BJ (cell line): Measurements from ENCODE around the gene FDXR. TPM values are rescaled to one million over a fixed set of nuclear protein-coding genes. Genes with fewer than 3 reads are reported as not detected.

Experiments
- CTCF ChIA-PET: fragments of 350-600 bp; formaldehyde crosslinking; extraction: SDS; loops from one replicate; lab custom pipeline; 2021; ENCODE audit warnings: antibody characterized with exemption, inconsistent platforms; lab: Yijun Ruan, JAX
- POLR2A ChIA-PET: fragments of 300-600 bp; sonication (Branson Sonifier 250); formaldehyde crosslinking; extraction: SDS; loops from one replicate; lab custom pipeline; 2021; ENCODE audit warnings: antibody characterized with exemption; lab: Charles Lee
- DNase-seq: peaks from one replicate; pipeline ENCODE4 v3.0.0-alpha.2; 2011; ENCODE audit warnings: low read depth
- H3K27me3 ChIP-seq: 2 replicates; pipeline ENCODE4 v1.6.0; 2011; ENCODE audit warnings: low read length; ENCODE audit not compliant: control insufficient read depth, insufficient read depth
- H3K36me3 ChIP-seq: 2 replicates; pipeline ENCODE4 v1.5.1; 2011; ENCODE audit warnings: low read length; ENCODE audit not compliant: control insufficient read depth, insufficient read depth
- H3K4me3 ChIP-seq: 2 replicates; pipeline ENCODE4 v1.5.1; 2011; ENCODE audit warnings: low read depth, mild to moderate bottlenecking, control low read depth, low read length
- polyA plus RNA-seq: library from polyadenylated mRNA; depleted of rRNA; stranded (reverse); fragments of >200 nt; gene quantifications from 2 replicates; pipeline ENCODE4 v1.2.3, GENCODE V29; 2011
- TF ChIP-seq, protein P1 (sequence below): IDR thresholded peaks from 2 replicates; pipeline ENCODE4 v1.5.1; 2011; ENCODE audit warnings: low read depth, mild to moderate bottlenecking, control low read depth, inconsistent platforms, low read length, moderate library complexity; ENCODE audit not compliant: insufficient read depth

Gene FDXR
- polyA plus RNA-seq, 1 experiment: 38.0 TPM

DNA sequence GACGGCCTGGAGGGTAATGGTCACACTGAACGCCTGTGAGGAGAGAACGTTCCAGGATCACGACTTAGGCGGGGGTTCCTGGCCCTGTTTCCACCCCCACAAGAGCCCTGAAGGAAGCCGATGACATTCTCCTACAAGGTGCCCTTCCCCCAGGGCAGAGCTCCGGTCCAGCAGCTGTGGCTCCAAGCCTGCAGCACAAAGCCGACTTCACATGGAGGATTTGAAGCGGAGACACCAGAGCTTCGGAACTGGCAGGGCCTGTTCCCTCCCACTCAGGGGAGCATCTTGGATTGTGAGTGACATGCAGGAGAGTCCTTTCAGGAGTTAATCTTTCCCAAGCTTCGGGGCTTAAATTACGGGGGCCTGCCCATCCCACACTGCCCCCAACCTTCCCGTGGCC is 15.7 kb upstream of the FDXR start:
- no peak for DNase-seq
- ChIA-PET POLR2A (no interaction called here), CTCF (interaction anchor here (1.5 kb wide), 1 partner anchor 13 kb away, joined by 4 read pairs; no protein-coding TSS in a partner anchor)
- TF ChIP-seq, protein P1, sequence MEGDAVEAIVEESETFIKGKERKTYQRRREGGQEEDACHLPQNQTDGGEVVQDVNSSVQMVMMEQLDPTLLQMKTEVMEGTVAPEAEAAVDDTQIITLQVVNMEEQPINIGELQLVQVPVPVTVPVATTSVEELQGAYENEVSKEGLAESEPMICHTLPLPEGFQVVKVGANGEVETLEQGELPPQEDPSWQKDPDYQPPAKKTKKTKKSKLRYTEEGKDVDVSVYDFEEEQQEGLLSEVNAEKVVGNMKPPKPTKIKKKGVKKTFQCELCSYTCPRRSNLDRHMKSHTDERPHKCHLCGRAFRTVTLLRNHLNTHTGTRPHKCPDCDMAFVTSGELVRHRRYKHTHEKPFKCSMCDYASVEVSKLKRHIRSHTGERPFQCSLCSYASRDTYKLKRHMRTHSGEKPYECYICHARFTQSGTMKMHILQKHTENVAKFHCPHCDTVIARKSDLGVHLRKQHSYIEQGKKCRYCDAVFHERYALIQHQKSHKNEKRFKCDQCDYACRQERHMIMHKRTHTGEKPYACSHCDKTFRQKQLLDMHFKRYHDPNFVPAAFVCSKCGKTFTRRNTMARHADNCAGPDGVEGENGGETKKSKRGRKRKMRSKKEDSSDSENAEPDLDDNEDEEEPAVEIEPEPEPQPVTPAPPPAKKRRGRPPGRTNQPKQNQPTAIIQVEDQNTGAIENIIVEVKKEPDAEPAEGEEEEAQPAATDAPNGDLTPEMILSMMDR: no peak
- Histone ChIP-seq H3K27me3 (peaks cover 33% of the 10 kb centered on the region), H3K4me3 (no peak overlapping the region), H3K36me3 (no peaks in the 10 kb centered on the region)

DNA sequence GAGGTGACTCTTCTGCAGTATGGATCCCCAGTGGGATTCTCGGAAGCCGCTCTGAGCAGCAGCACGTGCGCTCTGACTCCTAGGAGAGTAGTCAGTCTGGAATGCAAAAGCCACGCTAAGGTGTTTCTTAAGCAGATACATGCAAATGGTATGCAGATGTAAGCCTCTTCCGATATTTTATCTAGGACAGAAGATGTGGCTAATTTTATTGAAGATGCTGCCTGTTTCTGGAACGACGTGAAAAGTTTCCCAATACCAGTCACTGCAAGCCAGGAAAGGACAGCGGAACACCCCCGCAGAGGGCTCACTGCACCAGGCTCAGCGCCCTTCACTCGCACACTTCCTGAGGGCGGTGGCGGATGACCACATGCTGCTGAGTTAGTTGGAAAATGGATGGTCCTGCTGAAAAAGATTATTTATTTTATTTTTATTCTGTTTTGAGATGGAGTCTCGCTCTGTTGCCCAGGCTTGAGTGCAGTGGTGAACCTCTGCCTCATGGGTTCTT is 10.5 kb upstream of the FDXR start:
- Histone ChIP-seq H3K36me3 (no peaks in the 10 kb centered on the region), H3K27me3 (peaks cover 18% of the 10 kb centered on the region), H3K4me3 (no peak overlapping the region)
- POLR2A ChIA-PET: no interaction called here
- CTCF ChIA-PET: interaction anchor here (1.2 kb wide), 1 partner anchor 40 kb away, joined by 3 read pairs; no protein-coding TSS in a partner anchor
- TF ChIP-seq, protein P1: no peak
- no peak for DNase-seq

DNA sequence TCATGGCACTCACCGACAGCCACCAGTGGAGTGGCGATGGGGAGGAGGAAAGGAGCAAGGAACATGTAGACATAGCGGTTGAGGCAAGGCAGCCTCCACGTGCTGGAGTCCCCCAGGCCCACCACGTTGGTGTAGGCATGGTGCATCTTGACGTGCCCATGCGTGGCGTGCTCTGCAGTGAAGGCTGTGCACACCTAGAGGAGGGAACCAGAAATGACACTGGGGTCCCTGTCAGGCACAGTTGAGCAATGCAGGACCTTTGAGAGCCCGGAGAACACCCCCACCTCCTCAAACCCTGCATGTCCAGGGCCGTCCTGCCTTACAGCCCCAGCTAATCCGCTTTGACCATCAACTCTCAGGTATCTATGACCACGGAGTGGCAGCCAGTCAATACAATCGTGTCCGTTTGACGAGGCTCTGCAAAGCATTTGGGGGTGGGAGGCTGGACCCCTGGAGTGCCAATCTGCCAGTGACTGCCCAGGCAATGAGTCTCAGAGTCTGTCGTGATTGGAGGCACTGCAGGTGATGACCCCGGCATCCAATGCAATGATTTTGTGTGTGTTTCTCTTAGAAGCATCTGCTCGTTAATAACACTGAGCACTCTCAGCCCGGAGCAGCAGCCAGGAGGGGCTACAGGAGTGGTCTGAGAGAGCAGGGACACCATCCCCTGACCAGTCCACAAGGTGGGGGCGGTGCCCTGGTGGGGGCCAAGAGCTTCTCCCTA is 9.9 kb upstream of the FDXR start:
- H3K36me3 ChIP-seq: no peaks in the 10 kb centered on the region
- H3K4me3 ChIP-seq: no peak overlapping the region
- POLR2A ChIA-PET: no interaction called here
- CTCF ChIA-PET: interaction anchor here (1.2 kb wide), 1 partner anchor 40 kb away, joined by 3 read pairs; no protein-coding TSS in a partner anchor
- peaks cover 20% of the 10 kb centered on the region for H3K27me3 ChIP-seq
- DNase-seq: no peak
- TF ChIP-seq, protein P1: no peak

- H3K36me3 ChIP-seq: no peaks in the 10 kb centered on the region
- no peak overlapping the region for H3K4me3 ChIP-seq
- peaks cover 21% of the 10 kb centered on the region for H3K27me3 ChIP-seq
- ChIA-PET CTCF (interaction anchor here (0.8 to 2.1 kb wide), 4 partner anchors 10 to 81 kb away, joined by 3 to 5 read pairs (median 4); no protein-coding TSS in a partner anchor), POLR2A (no interaction called here)
- TF ChIP-seq, protein P1: no peak
- no peak for DNase-seq
These were observed 8.3 kb upstream of the FDXR start for GRCh38 chr17:74881073-74881472.

GRCh38 chr17:74879308-74879707 is 6.5 kb upstream of the FDXR start:
- H3K36me3 ChIP-seq: no peaks in the 10 kb centered on the region
- TF ChIP-seq, protein P1: no peak
- ChIA-PET POLR2A (no interaction called here), CTCF (interaction anchor here (2.1 kb wide), 1 partner anchor 13 kb away, joined by 5 read pairs; no protein-coding TSS in a partner anchor)
- H3K4me3 ChIP-seq: no peak overlapping the region
- peaks cover 21% of the 10 kb centered on the region for H3K27me3 ChIP-seq
- no peak for DNase-seq
